PC-9 (cell line): ENCODE measurements around the gene KDM4C. TPM values are rescaled to one million over a fixed set of nuclear protein-coding genes. Genes with fewer than 3 reads are reported as not detected.
A peak's percentile ranks its signal among the peaks of the same experiment; 100 is the strongest.

ENCODE experiments used
- BruUV-seq: library from RNA; stranded (reverse); fragments of 400-500 nt; replicated peaks from 2 replicates; lab custom pipeline; 2021; lab: Mats Ljungman, UMichigan
- CTCF ChIA-PET: fragments of 300-600 bp; sonication (Branson Sonifier 250); formaldehyde crosslinking; loops from one replicate; lab custom pipeline; 2022; ENCODE audit warnings: antibody characterized with exemption; lab: Charles Lee
- POLR2A ChIA-PET: fragments of 300-600 bp; sonication (Branson Sonifier 250); formaldehyde crosslinking; loops from one replicate; lab custom pipeline; 2022; ENCODE audit warnings: antibody characterized with exemption; ENCODE audit not compliant: unreplicated experiment; lab: Charles Lee
- DNase-seq, 2 experiments: peaks; one replicate each; pipeline versions ENCODE4 v3.0.0 to v3.0.0-alpha.2; 2015 to 2022; ENCODE audit warnings: mixed read lengths in 1 of 2
- H2AFZ ChIP-seq: fragments of 200-600 bp; sonication (generic); 2 replicates; pipeline ENCODE4 v1.8.1; 2017; ENCODE audit warnings: antibody characterized with exemption
- H3F3A ChIP-seq: fragments of 200-600 bp; sonication (generic); 2 replicates; pipeline ENCODE4 v1.8.1; 2017; ENCODE audit warnings: antibody characterized with exemption, mild to moderate bottlenecking, low read depth; ENCODE audit not compliant: insufficient read depth
- H3K27ac ChIP-seq: fragments of 200-600 bp; sonication (generic); 2 replicates; pipeline ENCODE4 v1.6.1; 2016; ENCODE audit warnings: mixed run types
- H3K27me3 ChIP-seq: fragments of 200-600 bp; sonication (generic); 2 replicates; pipeline ENCODE4 v1.6.1; 2016; ENCODE audit warnings: low read depth, mixed run types; ENCODE audit not compliant: insufficient read depth
- H3K36me3 ChIP-seq: fragments of 200-600 bp; sonication (generic); 2 replicates; pipeline ENCODE4 v1.6.1; 2016; ENCODE audit warnings: low read depth, mixed run types
- H3K4me1 ChIP-seq: fragments of 200-600 bp; sonication (generic); replicated peaks from 2 replicates; pipeline ENCODE4 v1.6.1; 2016; ENCODE audit warnings: mixed run types; ENCODE audit not compliant: insufficient read depth
- H3K4me2 ChIP-seq: fragments of 200-600 bp; sonication (generic); 2 replicates; pipeline ENCODE4 v1.6.1; 2017; ENCODE audit warnings: mixed run types
- H3K4me3 ChIP-seq: fragments of 200-600 bp; sonication (generic); 2 replicates; pipeline ENCODE4 v1.6.1; 2016; ENCODE audit warnings: mixed run types
- H3K79me2 ChIP-seq: fragments of 200-600 bp; sonication (generic); 2 replicates; pipeline ENCODE4 v1.6.1; 2017; ENCODE audit warnings: low read depth, mixed run types
- H3K9me2 ChIP-seq: fragments of 200-600 bp; sonication (generic); 2 replicates; pipeline ENCODE4 v1.8.1; 2017; ENCODE audit warnings: mild to moderate bottlenecking; ENCODE audit not compliant: insufficient read depth
- H3K9me3 ChIP-seq: fragments of 200-600 bp; sonication (generic); 2 replicates; pipeline ENCODE4 v1.8.1; 2016; ENCODE audit warnings: low read depth; ENCODE audit not compliant: insufficient read depth
- H4K20me1 ChIP-seq: fragments of 200-600 bp; sonication (generic); 2 replicates; pipeline ENCODE4 v1.8.1; 2017; ENCODE audit not compliant: insufficient read depth
- CTCF ChIP-seq: fragments of 200-600 bp; sonication (generic); conservative IDR thresholded peaks from 2 replicates; pipeline ENCODE4 v1.6.1; 2017; ENCODE audit warnings: mixed run types, antibody characterized with exemption, mild to moderate bottlenecking, moderate library complexity
- EZH2 ChIP-seq: fragments of 200-600 bp; sonication (generic); IDR thresholded peaks from 2 replicates; pipeline ENCODE4 v1.8.0; 2017; ENCODE audit warnings: antibody characterized with exemption, low read depth
- intact Hi-C: fragments of 100-400 bp; cut with micrococcal nuclease; formaldehyde crosslinking; loops from one replicate; pipeline ENCODE4 v1.10.0; 2022; ENCODE audit not compliant: unreplicated experiment
- total RNA-seq: library from RNA; stranded (reverse); gene quantifications from 2 replicates; pipeline ENCODE4 v1.2.3, GENCODE V29; 2021

Gene KDM4C
- total RNA-seq, 1 experiment from 2014 or later = 12.9 TPM

- CTCF ChIA-PET = no interaction called here
- intact Hi-C loops = no loop called here
Measured at GRCh38 chr9:6907772-6908381, 150.1 kb downstream of the KDM4C start.

GRCh38 chr9:6909181-6909580 lies 151.4 kb downstream of the KDM4C start:
- H3K9me3 ChIP-seq = no peaks in the 10 kb centered on the region
- no peak overlapping the region for H3K4me2 ChIP-seq
- no peaks in the 10 kb centered on the region for H4K20me1 ChIP-seq
- DNase-seq = no peak
- H3F3A ChIP-seq = no peaks in the 10 kb centered on the region
- H3K4me1 ChIP-seq = no peaks in the 10 kb centered on the region
- H3K27ac ChIP-seq = no peak overlapping the region
- POLR2A ChIA-PET = no interaction called here
- H3K9me2 ChIP-seq = no peaks in the 10 kb centered on the region
- H3K36me3 ChIP-seq = no peaks in the 10 kb centered on the region
- no TSS peak for BruUV-seq
- H3K4me3 ChIP-seq = no peak overlapping the region
- H3K79me2 ChIP-seq = no peaks in the 10 kb centered on the region
- H3K27me3 ChIP-seq = no peaks in the 10 kb centered on the region
- CTCF ChIA-PET = no interaction called here
- TF ChIP-seq EZH2 (no peak), CTCF (no peak)
- no peak overlapping the region for H2AFZ ChIP-seq
- intact Hi-C loops = no loop called here

More at GRCh38 chr9:6907772-6908381, 150.1 kb downstream of the KDM4C start:
- H3K27ac ChIP-seq = no peak overlapping the region
- no peak overlapping the region for H2AFZ ChIP-seq
- H3K79me2 ChIP-seq = no peaks in the 10 kb centered on the region
- H3K4me3 ChIP-seq = no peak overlapping the region
- H3F3A ChIP-seq = no peaks in the 10 kb centered on the region
- no peaks in the 10 kb centered on the region for H3K9me2 ChIP-seq
- H3K9me3 ChIP-seq = no peaks in the 10 kb centered on the region
- H3K4me1 ChIP-seq = peaks cover 5% of the 10 kb centered on the region
- no peaks in the 10 kb centered on the region for H3K36me3 ChIP-seq
- no peaks in the 10 kb centered on the region for H4K20me1 ChIP-seq
- no peak overlapping the region for H3K4me2 ChIP-seq
- BruUV-seq = no TSS peak
- POLR2A ChIA-PET = no interaction called here
- no peak for TF ChIP-seq EZH2
- TF ChIP-seq CTCF = peak; percentile 66
- H3K27me3 ChIP-seq = no peaks in the 10 kb centered on the region
- DNase-seq = no peak

- H3K36me3 ChIP-seq = no peaks in the 10 kb centered on the region
- CTCF ChIA-PET = no interaction called here
- DNase-seq = no peak
- H3K4me3 ChIP-seq = no peak overlapping the region
- intact Hi-C loops = no loop called here
- H3F3A ChIP-seq = no peaks in the 10 kb centered on the region
- POLR2A ChIA-PET = no interaction called here
- H3K4me2 ChIP-seq = no peak overlapping the region
- H3K27me3 ChIP-seq = no peaks in the 10 kb centered on the region
- H2AFZ ChIP-seq = no peak overlapping the region
- no peaks in the 10 kb centered on the region for H4K20me1 ChIP-seq
- no TSS peak for BruUV-seq
- no peaks in the 10 kb centered on the region for H3K9me2 ChIP-seq
- no peaks in the 10 kb centered on the region for H3K4me1 ChIP-seq
- no peaks in the 10 kb centered on the region for H3K79me2 ChIP-seq
- no peak overlapping the region for H3K27ac ChIP-seq
- no peak for TF ChIP-seq EZH2
- peak; percentile 28 for TF ChIP-seq CTCF
- H3K9me3 ChIP-seq = no peaks in the 10 kb centered on the region
Measured at GRCh38 chr9:6910032-6910431, 152.3 kb downstream of the KDM4C start.
